Iris pigment epithelial cell (primary cell): ENCODE measurements around the gene RPLP1.
"Not testable (repeated sequence)": the region's sequence is repeated elsewhere in the genome, so short reads cannot be mapped to it uniquely, and the experiment has no call there.

Experiments used
- DNase-seq: peaks from one replicate; pipeline ENCODE4 v3.0.0-alpha.2; 2011; ENCODE audit warnings: low read depth

RPLP1 gene

GRCh38 chr15:69439623-69440022 is 13.0 kb upstream of the RPLP1 start:
- no peak for DNase-seq

GRCh38 chr15:69443032-69443611 is 9.5 kb upstream of the RPLP1 start:
- no peak for DNase-seq

- DNase-seq = no peak
These were observed 7.9 kb upstream of the RPLP1 start for GRCh38 chr15:69444686-69445085.

DNA sequence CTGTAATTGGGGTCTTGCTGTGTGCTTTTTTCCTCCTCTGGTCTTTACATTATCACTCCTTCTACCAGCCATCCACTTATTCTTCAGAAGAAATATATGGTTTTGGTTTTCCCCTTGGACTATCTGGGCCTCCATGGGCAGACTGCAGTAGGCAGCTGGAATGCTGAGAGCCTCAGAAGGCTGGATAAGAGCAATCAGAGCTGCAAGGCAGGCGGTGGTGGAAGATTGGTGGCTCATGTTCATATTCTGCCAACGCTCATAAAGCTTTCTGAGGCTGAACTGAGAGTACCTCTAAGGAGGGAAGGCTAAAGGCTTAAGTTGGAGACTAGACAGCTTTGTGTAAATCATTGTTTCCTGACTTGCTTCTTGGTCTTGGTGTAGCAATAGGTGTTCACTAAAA is 5.7 kb upstream of the RPLP1 start:
- DNase-seq = no peak

GRCh38 chr15:69450221-69450620 is 2.4 kb upstream of the RPLP1 start:
- DNase-seq = not testable (repeated sequence)

GRCh38 chr15:69450968-69451695 is 1.5 kb upstream of the RPLP1 start:
- DNase-seq = peak; percentile 42

DNA sequence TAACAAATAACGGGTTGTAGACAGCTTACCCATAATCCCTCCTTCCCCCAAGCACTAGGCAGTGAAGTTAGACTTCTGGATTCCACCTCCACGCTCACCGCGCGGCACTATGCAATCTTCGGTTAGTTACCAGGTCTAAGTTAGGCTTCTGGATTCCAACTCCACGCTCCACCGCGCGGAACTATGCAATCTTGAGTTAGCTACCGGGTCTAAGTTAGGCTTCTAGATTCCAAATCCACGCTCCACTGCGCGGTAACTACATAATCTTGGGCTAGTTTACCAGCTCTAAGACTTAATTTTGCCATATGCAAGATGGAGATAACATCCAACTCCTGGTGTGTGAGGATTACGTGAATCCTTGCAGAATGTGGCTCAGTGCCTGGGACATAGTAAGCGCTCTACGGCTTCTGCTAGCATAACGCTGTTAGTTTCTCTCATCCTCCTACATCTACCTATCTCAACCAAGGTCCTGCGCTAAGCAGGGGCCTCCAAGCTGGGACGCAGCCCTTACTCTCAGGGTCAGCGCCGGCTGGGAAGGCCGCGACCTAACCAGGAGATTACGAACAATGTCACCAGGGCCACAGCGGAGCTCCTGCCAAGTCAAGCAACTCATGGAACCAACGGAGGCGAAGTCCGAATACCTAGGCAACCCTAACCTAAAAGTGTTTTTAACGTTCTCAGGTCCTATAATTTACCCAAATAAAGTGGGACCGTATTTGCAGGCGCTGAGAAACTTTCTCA is 497 bp upstream of the RPLP1 start:
- peak; percentile 63 for DNase-seq

- DNase-seq = no peak
These were observed 2.3 kb downstream of the RPLP1 start for GRCh38 chr15:69454953-69455352.

- no peak for DNase-seq
These were observed 3.9 kb downstream of the RPLP1 start for GRCh38 chr15:69456208-69457166.

- no peak for DNase-seq
These were observed 5.0 kb downstream of the RPLP1 start for GRCh38 chr15:69457304-69458280.

- DNase-seq = peak; percentile 41
These were observed 6.4 kb downstream of the RPLP1 start for GRCh38 chr15:69459066-69459465.

- DNase-seq = no peak
These were observed 7.9 kb downstream of the RPLP1 start for GRCh38 chr15:69460481-69460880.

DNA sequence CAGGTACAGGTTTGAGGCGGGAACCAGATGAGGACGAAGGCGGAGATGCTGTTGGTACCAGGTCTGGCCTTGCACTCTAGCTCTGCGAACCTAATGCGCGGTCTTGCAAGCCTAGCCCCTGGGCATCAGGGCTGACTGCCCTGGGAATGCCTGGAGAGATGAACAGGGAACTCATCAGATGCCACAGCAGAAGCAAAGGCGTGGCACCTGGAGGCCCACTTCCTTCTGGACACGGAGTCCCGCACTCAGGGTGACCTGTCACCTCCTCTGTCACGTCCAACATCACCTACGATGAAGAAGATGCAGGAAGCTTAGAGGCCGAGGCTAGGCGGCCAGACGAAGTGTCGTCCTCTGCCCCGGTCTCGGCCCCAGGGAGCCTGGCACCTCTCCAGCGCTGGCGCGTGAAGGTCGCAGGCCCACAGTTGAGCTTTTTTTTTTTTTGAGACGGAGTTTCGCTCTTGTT is 9.4 kb downstream of the RPLP1 start:
- no peak for DNase-seq

GRCh38 chr15:69462493-69463181 is 10.0 kb downstream of the RPLP1 start:
- peak; percentile 99 for DNase-seq

- DNase-seq = peak; percentile 49
These were observed 10.7 kb downstream of the RPLP1 start for GRCh38 chr15:69463182-69463756.

- no peak for DNase-seq
These were observed 12.6 kb downstream of the RPLP1 start for GRCh38 chr15:69465253-69465652.

DNA sequence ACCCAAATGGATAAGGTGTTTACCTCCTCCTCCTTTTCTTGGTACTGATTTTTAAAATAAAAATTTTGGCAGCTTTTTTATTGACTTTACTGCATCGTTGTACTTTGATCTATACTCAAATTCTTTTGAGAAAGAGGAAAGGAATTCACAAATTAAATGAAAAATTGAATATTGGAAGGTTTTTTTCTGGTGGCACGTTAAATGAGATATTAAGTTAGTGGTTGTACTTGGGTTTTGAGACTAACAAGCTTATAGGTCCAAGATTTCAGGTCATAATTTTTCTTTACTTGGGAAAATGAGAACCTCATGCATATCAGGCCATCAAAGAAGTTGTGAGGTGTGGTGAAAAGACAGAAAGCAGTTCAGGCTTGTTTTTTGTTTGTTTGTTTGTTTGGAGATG is 14.1 kb downstream of the RPLP1 start:
- DNase-seq = no peak

DNA sequence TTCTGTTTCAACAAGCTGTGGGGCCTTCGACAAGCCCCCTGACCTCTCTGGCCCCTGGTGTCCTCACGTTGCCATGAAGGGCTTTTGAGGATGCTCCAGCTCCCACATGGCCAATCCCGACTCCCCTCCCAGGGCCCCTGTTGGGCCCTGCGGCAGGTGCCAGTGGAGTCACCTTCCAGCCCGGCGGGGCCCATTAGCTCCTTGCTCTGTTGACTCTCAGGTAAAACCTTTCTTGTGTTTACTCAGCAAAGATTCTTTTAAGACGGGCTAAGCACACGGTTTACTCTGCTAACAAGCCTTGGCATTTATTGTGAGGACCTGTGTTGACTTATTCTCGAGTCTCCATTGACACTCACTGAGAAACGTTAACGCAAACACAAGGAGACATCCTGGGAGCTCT is 15.0 kb downstream of the RPLP1 start:
- DNase-seq = no peak

GRCh38 chr15:69468241-69469121 is 15.9 kb downstream of the RPLP1 start:
- DNase-seq = peak; percentile 90
